ENCODE data around the gene RAPGEF6.

- TF ChIP-seq EP300 (conservative IDR thresholded peaks at IDR 0.05; ENCODE audit: poor library complexity, severe bottlenecking), result no peak
- TF ChIP-seq TAF1 (IDR thresholded peaks at IDR 0.05; ENCODE audit: low read depth), result no peak
- no peak for TF ChIP-seq EZH2 (IDR thresholded peaks at IDR 0.05; ENCODE audit: borderline replicate concordance, insufficient read depth, low read length, poor library complexity, severe bottlenecking)
- TF ChIP-seq, protein P1, sequence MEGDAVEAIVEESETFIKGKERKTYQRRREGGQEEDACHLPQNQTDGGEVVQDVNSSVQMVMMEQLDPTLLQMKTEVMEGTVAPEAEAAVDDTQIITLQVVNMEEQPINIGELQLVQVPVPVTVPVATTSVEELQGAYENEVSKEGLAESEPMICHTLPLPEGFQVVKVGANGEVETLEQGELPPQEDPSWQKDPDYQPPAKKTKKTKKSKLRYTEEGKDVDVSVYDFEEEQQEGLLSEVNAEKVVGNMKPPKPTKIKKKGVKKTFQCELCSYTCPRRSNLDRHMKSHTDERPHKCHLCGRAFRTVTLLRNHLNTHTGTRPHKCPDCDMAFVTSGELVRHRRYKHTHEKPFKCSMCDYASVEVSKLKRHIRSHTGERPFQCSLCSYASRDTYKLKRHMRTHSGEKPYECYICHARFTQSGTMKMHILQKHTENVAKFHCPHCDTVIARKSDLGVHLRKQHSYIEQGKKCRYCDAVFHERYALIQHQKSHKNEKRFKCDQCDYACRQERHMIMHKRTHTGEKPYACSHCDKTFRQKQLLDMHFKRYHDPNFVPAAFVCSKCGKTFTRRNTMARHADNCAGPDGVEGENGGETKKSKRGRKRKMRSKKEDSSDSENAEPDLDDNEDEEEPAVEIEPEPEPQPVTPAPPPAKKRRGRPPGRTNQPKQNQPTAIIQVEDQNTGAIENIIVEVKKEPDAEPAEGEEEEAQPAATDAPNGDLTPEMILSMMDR (IDR thresholded peaks at IDR 0.05; ENCODE audit: poor library complexity, severe bottlenecking), result no peak
- TF ChIP-seq RAD21 (conservative IDR thresholded peaks at IDR 0.05), result no peak
- TF ChIP-seq, protein P2, sequence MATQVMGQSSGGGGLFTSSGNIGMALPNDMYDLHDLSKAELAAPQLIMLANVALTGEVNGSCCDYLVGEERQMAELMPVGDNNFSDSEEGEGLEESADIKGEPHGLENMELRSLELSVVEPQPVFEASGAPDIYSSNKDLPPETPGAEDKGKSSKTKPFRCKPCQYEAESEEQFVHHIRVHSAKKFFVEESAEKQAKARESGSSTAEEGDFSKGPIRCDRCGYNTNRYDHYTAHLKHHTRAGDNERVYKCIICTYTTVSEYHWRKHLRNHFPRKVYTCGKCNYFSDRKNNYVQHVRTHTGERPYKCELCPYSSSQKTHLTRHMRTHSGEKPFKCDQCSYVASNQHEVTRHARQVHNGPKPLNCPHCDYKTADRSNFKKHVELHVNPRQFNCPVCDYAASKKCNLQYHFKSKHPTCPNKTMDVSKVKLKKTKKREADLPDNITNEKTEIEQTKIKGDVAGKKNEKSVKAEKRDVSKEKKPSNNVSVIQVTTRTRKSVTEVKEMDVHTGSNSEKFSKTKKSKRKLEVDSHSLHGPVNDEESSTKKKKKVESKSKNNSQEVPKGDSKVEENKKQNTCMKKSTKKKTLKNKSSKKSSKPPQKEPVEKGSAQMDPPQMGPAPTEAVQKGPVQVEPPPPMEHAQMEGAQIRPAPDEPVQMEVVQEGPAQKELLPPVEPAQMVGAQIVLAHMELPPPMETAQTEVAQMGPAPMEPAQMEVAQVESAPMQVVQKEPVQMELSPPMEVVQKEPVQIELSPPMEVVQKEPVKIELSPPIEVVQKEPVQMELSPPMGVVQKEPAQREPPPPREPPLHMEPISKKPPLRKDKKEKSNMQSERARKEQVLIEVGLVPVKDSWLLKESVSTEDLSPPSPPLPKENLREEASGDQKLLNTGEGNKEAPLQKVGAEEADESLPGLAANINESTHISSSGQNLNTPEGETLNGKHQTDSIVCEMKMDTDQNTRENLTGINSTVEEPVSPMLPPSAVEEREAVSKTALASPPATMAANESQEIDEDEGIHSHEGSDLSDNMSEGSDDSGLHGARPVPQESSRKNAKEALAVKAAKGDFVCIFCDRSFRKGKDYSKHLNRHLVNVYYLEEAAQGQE (IDR thresholded peaks at IDR 0.05; ENCODE audit: borderline replicate concordance), result no peak
- TF ChIP-seq SMC3 (conservative IDR thresholded peaks at IDR 0.05; ENCODE audit: poor library complexity), result no peak
These were observed 120.4 kb downstream of the RAPGEF6 start for GRCh38 chr5:131514316-131515283.

All from neural cell (in vitro differentiated cells).